Type B pancreatic cell (in vitro differentiated cells): ENCODE results near the gene PRPS1L1. TPM values are rescaled to one million over a fixed set of nuclear protein-coding genes. Genes with fewer than 3 reads are reported as not detected.

Experiments used
- DNase-seq: peaks from one replicate; pipeline ENCODE4 v3.0.0; 2021; ENCODE audit warnings: mixed read lengths; ENCODE audit not compliant: unreplicated experiment; ENCODE audit errors: extremely low spot score
- H3K27ac Mint-ChIP-seq: 2 replicates; pipeline ENCODE4 v1.8.0; 2021; ENCODE audit warnings: mild to moderate bottlenecking, mixed read lengths
- H3K27me3 Mint-ChIP-seq: 2 replicates; pipeline ENCODE4 v1.8.0; 2021; ENCODE audit warnings: mixed read lengths
- H3K36me3 Mint-ChIP-seq: 2 replicates; pipeline ENCODE4 v1.8.0; 2021; ENCODE audit warnings: mixed read lengths
- H3K4me1 Mint-ChIP-seq: one replicate; pipeline ENCODE4 v1.8.0; 2021; ENCODE audit warnings: mixed read lengths; ENCODE audit not compliant: unreplicated experiment
- H3K4me3 Mint-ChIP-seq: 2 replicates; pipeline ENCODE4 v1.8.0; 2021; ENCODE audit warnings: mild to moderate bottlenecking, mixed read lengths
- H3K9me3 Mint-ChIP-seq: 2 replicates; pipeline ENCODE4 v1.8.0; 2021; ENCODE audit warnings: mixed read lengths
- CTCF ChIP-seq: fragments of 200-600 bp; sonication (generic); conservative IDR thresholded peaks from 2 replicates; pipeline ENCODE4 v1.5.0; 2021; ENCODE audit warnings: antibody characterized with exemption, mild to moderate bottlenecking
- total RNA-seq: library from RNA; stranded (reverse); gene quantifications from 2 replicates; pipeline ENCODE4 v1.2.1, GENCODE V29; 2021; ENCODE audit warnings: low replicate concordance

PRPS1L1 gene
- total RNA-seq, 1 donor from 2014 or later = not detected

GRCh38 chr7:18059171-18059570, 31.5 kb upstream of the PRPS1L1 start:
- H3K9me3 Mint-ChIP-seq = no peaks in the 10 kb centered on the region
- no peak overlapping the region for H3K4me3 Mint-ChIP-seq
- DNase-seq = no peak
- H3K27me3 Mint-ChIP-seq = no peaks in the 10 kb centered on the region
- H3K36me3 Mint-ChIP-seq = no peaks in the 10 kb centered on the region
- TF ChIP-seq CTCF = no peak
- no peak overlapping the region for H3K27ac Mint-ChIP-seq
- H3K4me1 Mint-ChIP-seq = no peaks in the 10 kb centered on the region

- Mint-ChIP-seq H3K27ac (no peak overlapping the region), H3K9me3 (no peaks in the 10 kb centered on the region), H3K36me3 (no peaks in the 10 kb centered on the region), H3K27me3 (no peaks in the 10 kb centered on the region), H3K4me3 (no peak overlapping the region), H3K4me1 (no peaks in the 10 kb centered on the region)
- TF ChIP-seq CTCF = no peak
- no peak for DNase-seq
These were observed 26.3 kb upstream of the PRPS1L1 start for GRCh38 chr7:18053941-18054340.

- no peak overlapping the region for H3K27ac Mint-ChIP-seq
- H3K9me3 Mint-ChIP-seq = no peaks in the 10 kb centered on the region
- H3K4me1 Mint-ChIP-seq = no peaks in the 10 kb centered on the region
- no peak for TF ChIP-seq CTCF
- DNase-seq = no peak
- no peaks in the 10 kb centered on the region for H3K36me3 Mint-ChIP-seq
- H3K4me3 Mint-ChIP-seq = no peak overlapping the region
- H3K27me3 Mint-ChIP-seq = no peaks in the 10 kb centered on the region
These were observed 25.7 kb upstream of the PRPS1L1 start for GRCh38 chr7:18053177-18053928.

DNA sequence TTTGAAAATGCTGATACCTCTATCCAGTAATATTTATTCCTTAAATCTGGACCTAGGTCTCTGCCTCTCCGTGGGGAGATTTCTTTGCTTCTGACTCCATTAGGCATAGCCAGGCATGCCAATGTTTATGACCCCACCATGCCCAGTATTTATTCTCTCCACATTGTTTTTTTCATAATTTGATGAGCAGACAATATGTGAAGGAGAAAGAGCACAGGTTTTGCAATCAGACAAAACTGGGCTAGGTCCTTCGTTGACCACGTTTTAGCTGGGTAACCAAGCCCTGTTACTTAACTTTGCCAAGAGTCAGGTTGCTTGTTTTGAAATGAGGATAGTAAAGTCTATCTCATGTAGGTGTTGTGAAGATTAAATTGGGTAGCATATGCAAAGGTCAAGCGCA, 21.6 kb upstream of the PRPS1L1 start:
- Mint-ChIP-seq H3K9me3 (no peaks in the 10 kb centered on the region), H3K27me3 (no peaks in the 10 kb centered on the region), H3K4me1 (no peaks in the 10 kb centered on the region), H3K36me3 (no peaks in the 10 kb centered on the region), H3K4me3 (no peak overlapping the region), H3K27ac (no peak overlapping the region)
- no peak for TF ChIP-seq CTCF
- no peak for DNase-seq

DNA sequence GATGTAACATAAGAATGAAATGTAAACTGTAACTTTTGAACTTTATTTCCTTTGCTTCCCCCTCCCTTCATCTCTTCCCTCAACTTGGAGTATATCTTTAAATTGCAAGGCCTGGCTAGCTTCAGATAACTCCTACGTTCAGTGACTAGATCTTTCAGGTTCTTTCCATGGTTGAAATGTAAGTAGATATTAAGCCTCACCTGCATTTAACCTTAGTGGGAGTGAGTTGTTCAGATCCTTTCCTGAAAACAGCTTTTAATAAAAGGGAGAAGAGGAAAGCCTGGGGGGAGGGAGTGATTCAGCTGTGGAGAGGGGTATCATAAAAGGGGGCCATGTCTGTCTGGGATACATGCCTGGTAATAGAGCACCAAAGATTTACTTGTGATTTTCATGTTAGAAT, 19.0 kb upstream of the PRPS1L1 start:
- Mint-ChIP-seq H3K4me3 (no peak overlapping the region), H3K36me3 (no peaks in the 10 kb centered on the region), H3K27me3 (no peaks in the 10 kb centered on the region), H3K9me3 (peaks cover 5% of the 10 kb centered on the region), H3K4me1 (no peaks in the 10 kb centered on the region), H3K27ac (no peak overlapping the region)
- no peak for DNase-seq
- no peak for TF ChIP-seq CTCF

DNA sequence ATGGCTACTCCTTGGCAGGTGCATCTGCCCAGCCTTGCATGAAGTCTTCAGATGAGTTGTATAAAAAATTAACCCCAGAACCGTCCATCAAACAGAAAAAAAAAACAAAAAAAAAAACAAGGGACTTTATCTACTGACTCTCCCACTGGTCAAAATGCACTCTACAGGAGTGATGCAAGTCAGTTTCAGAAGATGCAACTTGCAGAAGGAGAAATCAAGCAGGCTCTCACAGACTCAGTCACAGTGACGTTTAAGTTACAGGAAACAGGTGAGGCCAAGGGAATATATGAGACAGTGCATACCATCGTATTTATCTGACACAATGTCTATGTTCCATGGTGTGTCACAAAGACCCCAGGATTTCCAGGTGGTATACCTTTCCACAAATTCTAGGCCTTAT, 17.5 kb upstream of the PRPS1L1 start:
- DNase-seq = no peak
- H3K4me3 Mint-ChIP-seq = no peak overlapping the region
- H3K27me3 Mint-ChIP-seq = no peaks in the 10 kb centered on the region
- H3K4me1 Mint-ChIP-seq = no peaks in the 10 kb centered on the region
- no peak overlapping the region for H3K27ac Mint-ChIP-seq
- no peak for TF ChIP-seq CTCF
- no peaks in the 10 kb centered on the region for H3K36me3 Mint-ChIP-seq
- H3K9me3 Mint-ChIP-seq = peaks cover 5% of the 10 kb centered on the region
